SJCRH30 (cell line): ENCODE data around the gene TMEM43. TPM values are rescaled to one million over a fixed set of nuclear protein-coding genes. Genes with fewer than 3 reads are reported as not detected.
"Not testable (repeated sequence)": the region's sequence is repeated elsewhere in the genome, so short reads cannot be mapped to it uniquely, and the experiment has no call there.

Experiments
- DNase-seq, 2 experiments: peaks; one replicate each; pipeline ENCODE4 v3.0.0-alpha.2; 2015 to 2020
- H3K27ac ChIP-seq: fragments of 250-450 bp; sonication (Bioruptor Pico); 2 replicates; pipeline ENCODE4 v1.5.1; 2020; ENCODE audit warnings: mild to moderate bottlenecking, moderate library complexity
- H3K27me3 ChIP-seq: fragments of 250-450 bp; sonication (Bioruptor Pico); 2 replicates; pipeline ENCODE4 v1.5.1; 2020; ENCODE audit warnings: mild to moderate bottlenecking, moderate library complexity
- H3K36me3 ChIP-seq: fragments of 250-450 bp; sonication (Bioruptor Pico); 2 replicates; pipeline ENCODE4 v1.5.1; 2020; ENCODE audit warnings: mild to moderate bottlenecking, moderate library complexity
- H3K4me1 ChIP-seq: fragments of 250-450 bp; sonication (Bioruptor Pico); 2 replicates; pipeline ENCODE4 v1.5.1; 2020; ENCODE audit warnings: mild to moderate bottlenecking, moderate library complexity
- H3K4me3 ChIP-seq: fragments of 250-450 bp; sonication (Bioruptor Pico); 2 replicates; pipeline ENCODE4 v1.5.1; 2020; ENCODE audit warnings: mild to moderate bottlenecking, moderate library complexity
- H3K9me3 ChIP-seq: fragments of 250-450 bp; sonication (Bioruptor Pico); replicated peaks from 2 replicates; pipeline ENCODE4 v1.5.1; 2020; ENCODE audit warnings: mild to moderate bottlenecking, moderate library complexity
- total RNA-seq: library from RNA; depleted of rRNA; stranded (reverse); fragments of >200 nt; shearing (Covaris generic); gene quantifications from 2 replicates; pipeline ENCODE4 v1.2.3, GENCODE V29; 2014; rRNA removed

The TMEM43 gene, protein sequence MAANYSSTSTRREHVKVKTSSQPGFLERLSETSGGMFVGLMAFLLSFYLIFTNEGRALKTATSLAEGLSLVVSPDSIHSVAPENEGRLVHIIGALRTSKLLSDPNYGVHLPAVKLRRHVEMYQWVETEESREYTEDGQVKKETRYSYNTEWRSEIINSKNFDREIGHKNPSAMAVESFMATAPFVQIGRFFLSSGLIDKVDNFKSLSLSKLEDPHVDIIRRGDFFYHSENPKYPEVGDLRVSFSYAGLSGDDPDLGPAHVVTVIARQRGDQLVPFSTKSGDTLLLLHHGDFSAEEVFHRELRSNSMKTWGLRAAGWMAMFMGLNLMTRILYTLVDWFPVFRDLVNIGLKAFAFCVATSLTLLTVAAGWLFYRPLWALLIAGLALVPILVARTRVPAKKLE
- 66.4 and 68.7 TPM in 2 replicates for total RNA-seq

GRCh38 chr3:14124615-14125192 is at the start of gene TMEM43, which contains the start of gene CHCHD4:
Gene TMEM43 (plus strand): TSS chr3:14125052. CDS start chr3:14125194, 142 bp downstream.
Gene CHCHD4 (minus strand): TSS chr3:14124870. CDS start chr3:14124676, 194 bp downstream.
- Histone ChIP-seq H3K27ac (peak within 1 kb of the TSS; percentile 64), H3K4me1 (peaks cover 6% of the 10 kb centered on the region; the same call in 1 of the 2 replicates), H3K36me3 (peaks cover 21% of the 10 kb centered on the region), H3K4me3 (peak within 1 kb of the TSS; percentile 72), H3K9me3 (no peaks in the 10 kb centered on the region), H3K27me3 (no peaks in the 10 kb centered on the region)
- DNase-seq: peak; percentile 99 to 100

DNA sequence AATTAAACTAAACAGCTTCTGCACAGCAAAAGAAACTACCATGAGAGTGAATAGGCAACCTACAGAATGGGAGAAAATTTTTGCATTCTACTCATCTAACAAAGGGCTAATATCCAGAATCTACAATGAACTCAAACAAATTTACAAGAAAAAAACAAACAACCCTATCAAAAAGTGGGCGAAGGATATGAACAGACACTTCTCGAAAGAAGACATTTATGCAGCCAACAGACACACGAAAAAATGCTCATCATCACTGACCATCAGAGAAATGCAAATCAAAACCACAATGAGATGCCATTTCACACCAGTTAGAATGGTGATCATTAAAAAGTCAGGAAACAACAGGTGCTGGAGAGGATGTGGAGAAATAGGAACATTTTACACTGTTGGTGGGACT is 49.6 kb upstream of the TMEM43 start:
- H3K27ac ChIP-seq, H3K4me3 ChIP-seq, H3K4me1 ChIP-seq, H3K9me3 ChIP-seq, H3K36me3 ChIP-seq, DNase-seq, H3K27me3 ChIP-seq: not testable (repeated sequence)

DNA sequence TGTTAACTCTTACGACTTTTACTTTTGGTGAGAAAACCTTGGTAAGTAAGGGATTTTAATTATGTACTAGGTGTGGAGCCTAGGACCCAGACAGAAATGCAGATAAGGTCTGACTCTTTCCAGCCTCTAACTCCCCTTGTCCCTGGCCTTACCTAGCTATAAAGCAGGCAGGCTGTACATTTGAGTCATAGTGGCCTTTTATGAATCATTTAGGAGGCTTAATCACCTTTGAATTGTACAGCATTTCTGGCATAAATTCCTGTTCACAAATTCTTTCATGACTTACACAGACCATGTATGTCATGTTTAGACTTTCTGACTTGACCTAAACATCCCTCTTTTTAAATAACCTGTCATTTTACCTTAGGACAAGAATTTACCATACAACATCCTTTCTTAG is 47.5 kb upstream of the TMEM43 start:
- no peaks in the 10 kb centered on the region for H3K27me3 ChIP-seq

GRCh38 chr3:14082108-14082657 is 42.7 kb upstream of the TMEM43 start:
- Histone ChIP-seq H3K36me3 (no peaks in the 10 kb centered on the region), H3K9me3 (peaks cover 4% of the 10 kb centered on the region; the same call in 1 of the 2 replicates), H3K4me1 (no peaks in the 10 kb centered on the region), H3K27ac (no peak overlapping the region), H3K4me3 (no peak overlapping the region), H3K27me3 (peaks cover 6% of the 10 kb centered on the region; the same call in 1 of the 2 replicates)
- no peak for DNase-seq

More for the DNA sequence above, 47.5 kb upstream of the TMEM43 start:
- H3K27ac ChIP-seq: no peak overlapping the region
- H3K36me3 ChIP-seq: no peaks in the 10 kb centered on the region
- H3K9me3 ChIP-seq: peaks cover 4% of the 10 kb centered on the region; the same call in 1 of the 2 replicates
- no peak for DNase-seq
- no peaks in the 10 kb centered on the region for H3K4me1 ChIP-seq
- no peak overlapping the region for H3K4me3 ChIP-seq

DNA sequence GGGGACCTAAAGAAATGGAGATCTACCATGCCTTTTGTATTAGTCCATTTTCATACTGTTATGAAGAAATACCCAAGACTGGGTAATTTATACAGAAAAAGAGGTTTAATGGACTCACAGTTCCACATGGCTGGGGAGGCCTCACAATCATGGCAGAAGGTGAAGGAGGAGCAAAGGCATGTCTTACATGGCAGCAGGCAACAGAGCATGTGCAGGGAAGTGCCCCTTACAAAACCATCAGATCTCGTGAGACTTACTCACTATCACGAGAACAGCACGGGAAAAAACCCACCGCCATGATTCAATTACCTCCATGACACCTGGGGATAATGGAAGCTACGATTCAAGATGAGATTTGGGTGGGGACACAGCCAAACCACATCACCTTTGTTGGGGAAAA is 37.4 kb upstream of the TMEM43 start:
- H3K27me3 ChIP-seq, DNase-seq, H3K36me3 ChIP-seq, H3K4me1 ChIP-seq, H3K27ac ChIP-seq, H3K4me3 ChIP-seq, H3K9me3 ChIP-seq: not testable (repeated sequence)

DNA sequence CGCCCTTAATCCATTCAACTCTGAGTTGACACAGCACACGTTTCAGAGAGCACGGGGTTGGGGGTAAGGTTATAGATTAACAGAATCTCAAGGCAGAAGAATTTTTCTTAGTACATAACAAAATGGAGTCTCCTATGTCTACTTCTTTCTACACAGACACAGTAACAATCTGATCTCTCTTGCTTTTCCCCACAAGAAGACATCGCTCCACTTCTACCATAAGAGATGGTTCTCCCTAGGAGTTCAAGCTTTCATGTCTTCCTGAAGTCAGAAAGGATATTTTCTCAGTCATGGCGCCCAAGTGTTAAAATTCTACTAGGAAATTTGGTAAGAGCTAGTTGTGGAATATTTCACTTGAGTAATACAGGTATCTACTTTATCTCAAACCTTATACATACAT is 32.9 kb upstream of the TMEM43 start:
- H3K9me3 ChIP-seq, H3K4me3 ChIP-seq, H3K27ac ChIP-seq, H3K27me3 ChIP-seq, DNase-seq, H3K4me1 ChIP-seq, H3K36me3 ChIP-seq: not testable (repeated sequence)

DNA sequence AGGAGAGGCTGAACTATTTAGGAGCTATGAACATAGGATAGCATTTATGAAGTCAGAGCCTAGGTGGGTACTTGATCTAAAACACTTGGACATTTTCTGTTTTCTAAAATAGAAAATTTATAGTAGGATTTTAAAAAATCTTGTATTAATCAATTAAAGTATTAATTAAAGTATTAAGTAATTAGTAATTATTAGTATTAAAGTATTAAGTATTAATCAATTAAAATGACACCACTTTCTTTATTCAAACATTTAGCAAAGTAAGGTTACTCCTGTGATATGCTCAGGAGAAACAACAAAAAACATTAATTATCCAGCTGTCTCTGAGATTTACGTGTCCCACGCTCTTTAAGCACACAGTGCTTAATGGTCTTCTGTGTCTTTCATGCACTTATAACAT is 32.4 kb upstream of the TMEM43 start:
- H3K27ac ChIP-seq: no peak overlapping the region
- 0 out of 2 replicates have a peak, but pooled peaks cover 3% of the 10 kb centered on the region for H3K9me3 ChIP-seq
- DNase-seq: no peak
- no peak overlapping the region for H3K4me3 ChIP-seq
- no peaks in the 10 kb centered on the region; the same call in 1 of the 2 replicates for H3K27me3 ChIP-seq
- no peaks in the 10 kb centered on the region for H3K4me1 ChIP-seq
- H3K36me3 ChIP-seq: no peaks in the 10 kb centered on the region

- no peak for DNase-seq
- H3K27ac ChIP-seq: no peak overlapping the region
- H3K27me3 ChIP-seq: no peaks in the 10 kb centered on the region; the same call in 1 of the 2 replicates
- H3K36me3 ChIP-seq: no peaks in the 10 kb centered on the region
- no peak overlapping the region for H3K4me3 ChIP-seq
- H3K4me1 ChIP-seq: no peaks in the 10 kb centered on the region
- H3K9me3 ChIP-seq: no peaks in the 10 kb centered on the region
Measured at GRCh38 chr3:14093831-14094230, 31.0 kb upstream of the TMEM43 start.

DNA sequence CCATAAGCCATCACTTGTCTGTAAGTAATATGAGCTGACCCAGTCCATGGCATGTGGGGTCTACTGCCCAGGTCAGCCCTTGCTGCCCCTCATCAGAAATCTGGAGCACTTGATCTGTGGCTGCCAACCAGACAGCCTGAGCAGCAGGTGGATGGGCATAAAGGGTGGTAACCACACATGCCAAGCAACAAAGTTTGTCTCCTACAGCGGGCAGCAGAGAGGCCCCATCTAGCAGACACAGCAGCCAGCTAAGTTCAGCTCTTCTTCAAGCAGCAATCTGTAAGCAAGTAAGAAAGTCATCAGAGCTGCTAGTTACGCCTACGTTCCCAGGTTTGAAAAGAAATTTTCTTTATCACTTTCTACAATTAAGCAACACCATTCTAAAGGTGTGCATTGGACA is 28.1 kb upstream of the TMEM43 start:
- DNase-seq: no peak
- Histone ChIP-seq H3K9me3 (no peaks in the 10 kb centered on the region), H3K4me3 (no peak overlapping the region), H3K4me1 (no peaks in the 10 kb centered on the region), H3K27me3 (no peaks in the 10 kb centered on the region; the same call in 1 of the 2 replicates), H3K27ac (no peak overlapping the region), H3K36me3 (no peaks in the 10 kb centered on the region)

DNA sequence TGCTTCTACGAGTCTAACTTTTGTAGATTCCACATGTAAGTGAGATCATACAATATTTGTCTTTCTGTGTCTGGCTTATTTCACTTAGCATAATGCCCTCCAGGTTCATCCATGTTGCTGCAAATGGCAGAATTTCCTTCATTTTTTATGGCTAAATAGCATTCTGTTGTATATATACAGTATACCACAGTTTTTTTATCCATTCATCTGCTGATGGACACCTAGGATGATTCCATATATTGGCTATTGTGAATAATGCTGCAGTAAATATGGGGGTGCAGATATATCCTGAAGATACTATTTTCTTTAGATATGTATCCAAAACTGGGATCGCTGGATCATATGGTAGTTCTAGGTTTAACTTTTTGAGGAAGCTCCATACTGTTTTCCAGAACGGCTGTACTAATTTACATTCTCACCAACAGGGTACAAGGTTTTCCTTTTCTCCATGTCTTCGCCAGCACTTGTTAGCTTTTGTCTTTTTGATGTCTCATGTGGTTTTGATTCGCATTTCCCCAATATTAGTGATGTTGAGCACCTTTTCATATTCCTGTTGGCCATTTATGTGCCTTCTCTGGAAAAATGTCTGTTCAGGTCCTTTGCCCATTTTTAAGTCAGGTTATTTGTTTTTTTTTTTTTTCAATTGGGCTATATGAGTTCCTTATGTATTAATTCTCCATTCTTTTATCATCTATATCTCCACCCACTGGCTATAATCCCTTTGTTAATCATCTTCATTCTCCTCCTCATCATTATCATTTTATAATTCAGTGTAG is 27.0 kb upstream of the TMEM43 start:
- DNase-seq: no peak
- H3K36me3 ChIP-seq: no peaks in the 10 kb centered on the region
- H3K27me3 ChIP-seq: no peaks in the 10 kb centered on the region
- H3K9me3 ChIP-seq: no peaks in the 10 kb centered on the region
- H3K27ac ChIP-seq: no peak overlapping the region
- no peaks in the 10 kb centered on the region for H3K4me1 ChIP-seq
- no peak overlapping the region for H3K4me3 ChIP-seq

DNA sequence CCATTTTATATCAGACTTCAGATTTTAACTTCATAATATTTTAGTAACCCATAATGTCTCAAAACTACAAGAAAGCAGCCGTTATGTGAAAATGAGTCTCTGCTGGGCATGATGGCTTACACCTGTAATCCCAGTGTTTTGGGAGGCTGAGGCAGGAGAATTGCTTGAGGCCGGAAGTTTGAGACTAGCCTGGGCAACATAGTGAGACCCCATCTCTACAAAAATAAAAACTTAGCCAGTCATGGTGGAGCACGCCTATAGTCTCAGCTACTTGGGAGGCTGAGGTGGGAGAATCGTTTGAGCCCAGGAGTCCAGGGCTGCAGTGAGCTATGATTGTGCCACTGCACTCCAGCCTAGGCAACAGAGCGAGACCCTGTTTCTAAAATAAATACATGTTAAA is 15.0 kb upstream of the TMEM43 start:
- not testable (repeated sequence) for H3K27me3 ChIP-seq, H3K36me3 ChIP-seq, H3K9me3 ChIP-seq, H3K4me1 ChIP-seq, H3K27ac ChIP-seq, DNase-seq, H3K4me3 ChIP-seq

GRCh38 chr3:14110699-14111098 is 14.2 kb upstream of the TMEM43 start:
- Histone ChIP-seq H3K27ac (no peak overlapping the region), H3K36me3 (peaks cover 16% of the 10 kb centered on the region), H3K4me3 (no peak overlapping the region), H3K4me1 (no peaks in the 10 kb centered on the region), H3K9me3 (0 out of 2 replicates have a peak, but pooled peaks cover 2% of the 10 kb centered on the region), H3K27me3 (no peaks in the 10 kb centered on the region)
- DNase-seq: no peak

- H3K4me3 ChIP-seq: no peak overlapping the region
- H3K4me1 ChIP-seq: no peaks in the 10 kb centered on the region
- H3K36me3 ChIP-seq: peaks cover 19% of the 10 kb centered on the region
- H3K9me3 ChIP-seq: no peaks in the 10 kb centered on the region
- no peak overlapping the region for H3K27ac ChIP-seq
- no peaks in the 10 kb centered on the region for H3K27me3 ChIP-seq
- no peak for DNase-seq
Measured at GRCh38 chr3:14113965-14114635, 10.8 kb upstream of the TMEM43 start.
